GM12873 (cell line): ENCODE measurements around the gene CRB2.

Experiments
- CTCF ChIP-seq: IDR thresholded peaks from 2 replicates; pipeline ENCODE4 v1.5.1; 2012; ENCODE audit warnings: low read depth, mild to moderate bottlenecking, moderate library complexity, low read length, control low read depth; ENCODE audit not compliant: insufficient read depth; ENCODE audit errors: missing control alignments

CRB2 gene

GRCh38 chr9:123414936-123415930 lies 59.2 kb downstream of the CRB2 start:
- no peak for TF ChIP-seq CTCF

GRCh38 chr9:123416176-123416575 lies 60.2 kb downstream of the CRB2 start:
- TF ChIP-seq CTCF: no peak

- TF ChIP-seq CTCF: no peak
Measured at GRCh38 chr9:123417289-123418051, 61.5 kb downstream of the CRB2 start.

DNA sequence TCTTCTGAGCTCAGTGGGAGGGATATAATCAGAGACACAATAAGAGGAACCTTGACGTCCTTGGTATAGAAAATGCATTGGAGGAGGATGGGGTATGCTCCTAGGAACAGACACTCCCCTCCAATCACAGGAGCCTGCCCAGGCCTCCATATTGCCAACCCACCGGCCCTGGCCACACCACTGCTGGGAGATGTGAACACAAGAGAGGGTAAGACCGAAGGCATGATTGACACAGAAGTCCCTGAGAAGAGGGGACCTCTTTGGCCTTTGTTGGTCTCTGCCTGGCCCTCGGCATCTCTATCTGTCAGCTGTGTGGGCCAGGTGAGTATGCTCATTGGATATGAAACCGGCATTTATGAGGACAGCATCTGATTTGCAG lies 62.0 kb downstream of the CRB2 start:
- no peak for TF ChIP-seq CTCF

GRCh38 chr9:123418506-123418905 lies 62.5 kb downstream of the CRB2 start:
- TF ChIP-seq CTCF: no peak

- TF ChIP-seq CTCF: no peak
Measured at GRCh38 chr9:123419091-123419490, 63.1 kb downstream of the CRB2 start.
